GM06990 (cell line): Measurements from ENCODE around the gene SUGCT.

ENCODE experiments used
- DNase-seq: peaks from one replicate; pipeline ENCODE4 v3.0.0-alpha.2; 2011; ENCODE audit not compliant: insufficient read length; ENCODE audit errors: extremely low read depth
- H3K27me3 ChIP-seq: replicated peaks from 2 replicates; pipeline ENCODE4 v1.6.0; 2011; ENCODE audit warnings: low read length; ENCODE audit not compliant: control insufficient read depth, insufficient read depth
- H3K36me3 ChIP-seq: 2 replicates; pipeline ENCODE4 v1.5.1; 2011; ENCODE audit warnings: low read length; ENCODE audit not compliant: control insufficient read depth, insufficient read depth
- H3K4me3 ChIP-seq: replicated peaks from 2 replicates; pipeline ENCODE4 v1.5.1; 2011; ENCODE audit warnings: low read depth, mild to moderate bottlenecking, control low read depth, low read length
- CTCF ChIP-seq: IDR thresholded peaks from 2 replicates; pipeline ENCODE4 v1.5.1; 2011; ENCODE audit warnings: low read length, control low read depth, mild to moderate bottlenecking, inconsistent platforms; ENCODE audit not compliant: insufficient read depth, poor library complexity, severe bottlenecking

SUGCT gene

GRCh38 chr7:40197527-40197926 lies 62.7 kb downstream of the SUGCT start:
- no peak for DNase-seq
- Histone ChIP-seq H3K36me3 (no peaks in the 10 kb centered on the region), H3K4me3 (no peak overlapping the region), H3K27me3 (no peaks in the 10 kb centered on the region)
- TF ChIP-seq CTCF: no peak

- TF ChIP-seq CTCF: peak; percentile 36
- no peaks in the 10 kb centered on the region for H3K36me3 ChIP-seq
- H3K4me3 ChIP-seq: no peak overlapping the region
- H3K27me3 ChIP-seq: no peaks in the 10 kb centered on the region
- no peak for DNase-seq
Measured at GRCh38 chr7:40199076-40199802, 64.4 kb downstream of the SUGCT start.

- TF ChIP-seq CTCF: no peak
- H3K27me3 ChIP-seq: no peaks in the 10 kb centered on the region
- DNase-seq: no peak
- H3K36me3 ChIP-seq: no peaks in the 10 kb centered on the region
- no peak overlapping the region for H3K4me3 ChIP-seq
Measured at GRCh38 chr7:40200791-40201190, 66.0 kb downstream of the SUGCT start.

- no peaks in the 10 kb centered on the region for H3K36me3 ChIP-seq
- no peaks in the 10 kb centered on the region for H3K27me3 ChIP-seq
- DNase-seq: no peak
- no peak overlapping the region for H3K4me3 ChIP-seq
- TF ChIP-seq CTCF: no peak
Measured at GRCh38 chr7:40202851-40203250, 68.0 kb downstream of the SUGCT start.

GRCh38 chr7:40204581-40204980 lies 69.8 kb downstream of the SUGCT start:
- Histone ChIP-seq H3K27me3 (no peaks in the 10 kb centered on the region), H3K4me3 (no peak overlapping the region), H3K36me3 (no peaks in the 10 kb centered on the region)
- no peak for TF ChIP-seq CTCF
- DNase-seq: no peak

- no peaks in the 10 kb centered on the region for H3K27me3 ChIP-seq
- no peaks in the 10 kb centered on the region for H3K36me3 ChIP-seq
- no peak overlapping the region for H3K4me3 ChIP-seq
- DNase-seq: no peak
- TF ChIP-seq CTCF: no peak
Measured at GRCh38 chr7:40205992-40206391, 71.2 kb downstream of the SUGCT start.
